Activated CD4-positive, alpha-beta T cell treated with anti-CD3 and anti-CD28 coated beads, Interleukin-2, Interleukin-6, amounts not matched to agents 100 ng/mL and 50 ng/mL, durations not matched to agents 16 hours and 8 hours (primary cell): ENCODE measurements around the gene PAXX.
"Not testable (repeated sequence)": the region's sequence is repeated elsewhere in the genome, so short reads cannot be mapped to it uniquely, and the experiment has no call there.

Experiments
- DNase-seq: peaks from one replicate; pipeline ENCODE4 v3.0.0-alpha.2; 2020

Gene PAXX

GRCh38 chr9:137019891-137020683, 27.9 kb downstream of the PAXX start:
- no peak for DNase-seq

- DNase-seq, result no peak
These were observed 28.7 kb downstream of the PAXX start for GRCh38 chr9:137020771-137021567.

GRCh38 chr9:137021568-137021978, 29.4 kb downstream of the PAXX start:
- DNase-seq, result no peak

GRCh38 chr9:137021979-137022661, 29.9 kb downstream of the PAXX start:
- peak; percentile 87 for DNase-seq

- no peak for DNase-seq
These were observed 30.4 kb downstream of the PAXX start for GRCh38 chr9:137022662-137023008.

- DNase-seq, result no peak
These were observed 30.9 kb downstream of the PAXX start for GRCh38 chr9:137023157-137023556.

- no peak for DNase-seq
These were observed 31.4 kb downstream of the PAXX start for GRCh38 chr9:137023583-137023991.

- DNase-seq, result no peak
These were observed 33.3 kb downstream of the PAXX start for GRCh38 chr9:137025517-137025966.

GRCh38 chr9:137026384-137026783, 34.2 kb downstream of the PAXX start:
- no peak for DNase-seq

GRCh38 chr9:137026828-137027227, 34.6 kb downstream of the PAXX start:
- no peak for DNase-seq

- DNase-seq, result no peak
These were observed 35.4 kb downstream of the PAXX start, which contains the start of gene ABCA2 for GRCh38 chr9:137027369-137028262. TSS of gene ABCA2 (minus strand) at chr9:137028237. CDS start at chr9:137028140, 97 bp downstream.

GRCh38 chr9:137028263-137029057, 36.2 kb downstream of the PAXX start:
- DNase-seq, result peak; percentile 89

GRCh38 chr9:137029058-137029936, 37.1 kb downstream of the PAXX start:
- DNase-seq, result peak; percentile 92

GRCh38 chr9:137030006-137030405, 37.8 kb downstream of the PAXX start:
- DNase-seq, result peak; percentile 54

- peak; percentile 91 for DNase-seq
These were observed 38.6 kb downstream of the PAXX start for GRCh38 chr9:137030538-137031527.

GRCh38 chr9:137031904-137032640, 39.9 kb downstream of the PAXX start, which contains the start of gene FUT7:
TSS of gene FUT7 (minus strand) at chr9:137032088. CDS start at chr9:137031991, 97 bp downstream.
- peak; percentile 87 for DNase-seq

- DNase-seq, result peak; percentile 67
These were observed 40.6 kb downstream of the PAXX start for GRCh38 chr9:137032858-137033257.

- DNase-seq, result not testable (repeated sequence)
These were observed 41.3 kb downstream of the PAXX start for GRCh38 chr9:137033481-137033880.
